ENCODE results near the gene BCR.

- TF ChIP-seq POLR2AphosphoS5 (IDR thresholded peaks at IDR 0.05; ENCODE audit: low read depth), result no peak
- TF ChIP-seq CTCF (IDR thresholded peaks at IDR 0.05; ENCODE audit: insufficient read depth, low read length), result no peak
- TF ChIP-seq REST (IDR thresholded peaks at IDR 0.05; ENCODE audit: insufficient replicate concordance, low read depth), result no peak
- no peak for TF ChIP-seq SPI1 (IDR thresholded peaks at IDR 0.05; ENCODE audit: borderline replicate concordance, low read depth)
These were observed 7.8 kb downstream of the BCR start for GRCh38 chr22:23187871-23188700.
